ENCODE results near the gene MAST1. TPM values are rescaled to one million over a fixed set of nuclear protein-coding genes. Genes with fewer than 3 reads are reported as not detected.

Gene MAST1
- total RNA-seq, 1 donor from 2014 or later, result 0.88 TPM

DNA sequence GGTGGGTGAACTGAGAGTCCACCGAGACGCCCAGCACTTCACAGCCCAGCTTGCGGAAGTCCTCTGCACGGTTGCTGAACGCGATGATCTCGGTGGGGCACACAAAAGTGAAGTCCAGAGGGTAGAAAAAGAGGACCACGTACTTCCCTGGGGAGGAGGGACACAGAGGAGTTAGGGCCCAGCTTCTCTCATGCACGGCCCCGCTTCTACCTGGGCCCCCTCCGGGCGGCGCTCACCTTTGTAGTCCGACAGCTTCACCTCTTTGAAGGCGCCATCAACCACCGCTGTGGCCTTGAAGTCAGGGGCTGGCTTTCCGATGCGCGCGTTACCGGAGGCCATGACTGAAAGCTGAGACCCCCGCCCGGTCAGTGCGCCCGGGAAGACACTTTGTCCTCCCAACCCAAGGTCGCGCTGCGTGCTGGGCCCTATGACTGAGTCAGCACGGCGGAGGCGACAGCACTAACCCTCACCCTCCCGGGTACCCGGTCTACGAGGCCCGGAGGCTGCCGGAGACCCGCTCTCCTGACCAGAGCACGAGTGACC is 37.3 kb upstream of the MAST1 start:
- DNase-seq (ENCODE audit: low read depth), result no peak
- Histone ChIP-seq H3K36me3 (ENCODE audit: control insufficient read depth, insufficient read depth, low read length) (no peaks in the 10 kb centered on the region), H3K4me3 (ENCODE audit: low read depth, low read length) (peak overlapping the region; percentile 82), H3K27me3 (ENCODE audit: control insufficient read depth, insufficient read depth, low read length) (no peaks in the 10 kb centered on the region)
- TF ChIP-seq, protein P1, sequence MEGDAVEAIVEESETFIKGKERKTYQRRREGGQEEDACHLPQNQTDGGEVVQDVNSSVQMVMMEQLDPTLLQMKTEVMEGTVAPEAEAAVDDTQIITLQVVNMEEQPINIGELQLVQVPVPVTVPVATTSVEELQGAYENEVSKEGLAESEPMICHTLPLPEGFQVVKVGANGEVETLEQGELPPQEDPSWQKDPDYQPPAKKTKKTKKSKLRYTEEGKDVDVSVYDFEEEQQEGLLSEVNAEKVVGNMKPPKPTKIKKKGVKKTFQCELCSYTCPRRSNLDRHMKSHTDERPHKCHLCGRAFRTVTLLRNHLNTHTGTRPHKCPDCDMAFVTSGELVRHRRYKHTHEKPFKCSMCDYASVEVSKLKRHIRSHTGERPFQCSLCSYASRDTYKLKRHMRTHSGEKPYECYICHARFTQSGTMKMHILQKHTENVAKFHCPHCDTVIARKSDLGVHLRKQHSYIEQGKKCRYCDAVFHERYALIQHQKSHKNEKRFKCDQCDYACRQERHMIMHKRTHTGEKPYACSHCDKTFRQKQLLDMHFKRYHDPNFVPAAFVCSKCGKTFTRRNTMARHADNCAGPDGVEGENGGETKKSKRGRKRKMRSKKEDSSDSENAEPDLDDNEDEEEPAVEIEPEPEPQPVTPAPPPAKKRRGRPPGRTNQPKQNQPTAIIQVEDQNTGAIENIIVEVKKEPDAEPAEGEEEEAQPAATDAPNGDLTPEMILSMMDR (IDR thresholded peaks at IDR 0.05; ENCODE audit: insufficient read depth, low read length, poor library complexity, severe bottlenecking), result no peak

DNA sequence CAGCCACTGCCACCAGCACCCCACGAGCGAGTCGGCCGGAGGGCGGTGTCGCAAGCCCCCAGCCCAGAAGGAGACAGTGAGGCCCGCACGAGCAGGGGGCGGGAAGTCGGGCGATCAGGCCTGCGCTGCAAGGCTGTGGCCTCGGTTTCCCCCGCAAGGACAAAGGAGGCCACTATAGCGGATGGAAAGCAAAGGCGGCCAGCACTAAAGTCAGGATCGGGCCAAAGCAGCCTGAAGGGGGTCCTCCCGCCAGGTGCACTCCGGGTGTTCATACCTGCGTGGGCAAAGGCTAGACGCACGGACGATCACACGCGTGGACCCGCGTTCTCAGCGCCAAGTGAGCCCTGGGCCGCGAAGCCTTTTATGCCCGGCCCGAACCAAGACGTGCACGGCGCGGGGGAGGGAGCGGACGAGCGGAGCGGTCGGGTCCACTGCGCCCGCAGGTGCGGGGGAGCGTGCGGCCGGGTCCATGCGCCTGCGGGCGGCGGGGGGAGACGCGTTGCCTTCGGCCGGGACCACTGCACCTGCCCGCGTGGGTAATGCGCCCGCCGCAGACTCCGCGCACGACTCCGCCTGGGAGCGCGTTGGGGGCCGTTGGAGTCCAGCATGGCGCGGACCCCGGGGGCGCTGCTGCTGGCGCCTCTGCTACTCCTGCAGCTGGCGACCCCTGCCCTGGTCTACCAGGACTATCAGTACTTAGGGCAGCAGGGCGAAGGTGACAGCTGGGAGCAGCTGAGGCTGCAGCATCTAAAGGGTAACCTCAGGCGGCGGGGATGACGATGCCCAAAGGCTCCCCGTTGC is 36.6 kb upstream of the MAST1 start, which contains the start of the genes PRDX2 and THSD8:
PRDX2 (minus strand) TSS at position 335 of the 801 bp plus-strand sequence. CDS start 539 bp downstream, outside the sequence.
THSD8 (plus strand) TSS at position 604 of the 801 bp plus-strand sequence; CDS start at position 607, 3 bp downstream.
- no peak for DNase-seq (ENCODE audit: low read depth)
- Histone ChIP-seq H3K27me3 (ENCODE audit: control insufficient read depth, insufficient read depth, low read length) (no peaks in the 10 kb centered on the region), H3K36me3 (ENCODE audit: control insufficient read depth, insufficient read depth, low read length) (no peaks in the 10 kb centered on the region), H3K4me3 (ENCODE audit: low read depth, low read length) (peak within 1 kb of the TSS; percentile 82)
- TF ChIP-seq, protein P1 (IDR thresholded peaks at IDR 0.05; ENCODE audit: insufficient read depth, low read length, poor library complexity, severe bottlenecking), result no peak

GRCh38 chr19:12802267-12803106 is 35.8 kb upstream of the MAST1 start:
- no peak for DNase-seq (ENCODE audit: low read depth)
- H3K4me3 ChIP-seq (ENCODE audit: low read depth, low read length), result peak overlapping the region; percentile 82
- no peaks in the 10 kb centered on the region for H3K27me3 ChIP-seq (ENCODE audit: control insufficient read depth, insufficient read depth, low read length)
- TF ChIP-seq, protein P1 (IDR thresholded peaks at IDR 0.05; ENCODE audit: insufficient read depth, low read length, poor library complexity, severe bottlenecking), result no peak
- H3K36me3 ChIP-seq (ENCODE audit: control insufficient read depth, insufficient read depth, low read length), result no peaks in the 10 kb centered on the region

DNA sequence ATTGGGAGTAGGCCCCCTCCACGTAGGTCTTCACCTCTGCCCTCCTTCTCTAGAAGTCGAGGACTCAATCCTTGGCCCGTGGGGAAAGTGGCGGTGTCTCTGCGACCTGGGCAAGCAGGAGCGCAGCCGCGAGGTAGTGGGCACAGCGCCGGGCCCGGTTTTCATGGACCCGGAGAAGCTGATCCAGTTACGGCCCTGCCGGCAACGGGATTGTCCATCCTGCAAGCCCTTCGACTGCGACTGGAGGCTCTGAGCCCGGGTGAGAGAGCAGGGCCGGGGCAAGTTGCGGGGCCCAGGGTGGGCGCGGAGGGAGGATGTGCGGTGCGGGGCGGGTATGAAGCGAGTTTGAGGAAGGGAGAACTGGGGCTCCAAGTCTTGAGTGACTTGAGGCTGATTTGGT is 34.3 kb upstream of the MAST1 start:
- DNase-seq (ENCODE audit: low read depth), result no peak

DNA sequence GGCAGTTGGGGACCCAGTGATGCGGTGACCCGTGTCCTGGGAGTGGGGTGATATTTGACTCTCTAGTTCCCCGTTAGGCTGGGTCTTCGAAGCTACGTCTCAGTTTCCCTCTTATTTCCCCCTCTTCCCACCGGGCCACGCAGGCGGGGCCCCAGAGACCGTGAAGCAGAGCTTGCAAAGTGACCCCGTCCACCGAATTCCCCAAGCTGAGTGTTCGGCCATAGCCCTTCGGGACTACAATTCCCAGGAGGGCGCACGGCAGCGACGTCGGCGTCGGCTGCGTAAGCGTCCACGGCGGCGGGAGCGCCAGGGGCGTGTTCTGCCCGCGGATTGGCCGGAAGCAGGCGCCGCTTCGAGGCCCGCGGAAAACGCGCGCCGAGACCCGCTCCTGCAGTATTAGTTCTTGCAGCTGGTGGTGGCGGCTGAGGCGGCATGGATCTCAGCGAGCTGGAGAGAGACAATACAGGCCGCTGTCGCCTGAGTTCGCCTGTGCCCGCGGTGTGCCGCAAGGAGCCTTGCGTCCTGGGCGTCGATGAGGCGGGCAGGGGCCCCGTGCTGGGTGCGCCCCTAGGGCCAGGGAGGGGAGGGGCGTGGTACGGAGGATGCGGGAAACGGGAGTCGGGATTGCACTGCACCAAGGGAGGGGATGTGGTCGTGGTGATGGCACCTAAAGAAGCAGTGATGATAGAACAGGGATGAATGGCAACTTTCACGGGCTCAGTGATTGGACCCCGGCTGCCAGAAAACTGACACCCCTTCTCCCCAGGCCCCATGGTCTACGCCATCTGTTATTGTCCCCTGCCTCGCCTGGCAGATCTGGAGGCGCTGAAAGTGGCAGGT is 31.9 kb upstream of the MAST1 start, which contains the start of gene RNASEH2A:
RNASEH2A (plus strand) TSS at position 343 of the 840 bp plus-strand sequence; CDS start at position 433, 90 bp downstream.
- peaks cover 1% of the 10 kb centered on the region for H3K36me3 ChIP-seq (ENCODE audit: control insufficient read depth, insufficient read depth, low read length)
- H3K4me3 ChIP-seq (ENCODE audit: low read depth, low read length), result peak within 1 kb of the TSS; percentile 68
- H3K27me3 ChIP-seq (ENCODE audit: control insufficient read depth, insufficient read depth, low read length), result no peaks in the 10 kb centered on the region
- DNase-seq (ENCODE audit: low read depth), result peak; percentile 65
- TF ChIP-seq, protein P1 (IDR thresholded peaks at IDR 0.05; ENCODE audit: insufficient read depth, low read length, poor library complexity, severe bottlenecking), result no peak

More for the DNA sequence above, 34.3 kb upstream of the MAST1 start:
- H3K27me3 ChIP-seq (ENCODE audit: control insufficient read depth, insufficient read depth, low read length), result no peaks in the 10 kb centered on the region
- H3K4me3 ChIP-seq (ENCODE audit: low read depth, low read length), result no peak overlapping the region
- TF ChIP-seq, protein P1 (IDR thresholded peaks at IDR 0.05; ENCODE audit: insufficient read depth, low read length, poor library complexity, severe bottlenecking), result no peak
- H3K36me3 ChIP-seq (ENCODE audit: control insufficient read depth, insufficient read depth, low read length), result no peaks in the 10 kb centered on the region

Data from kidney epithelial cell (primary cell).